ENCODE results near the gene MARVELD3. TPM values are rescaled to one million over a fixed set of nuclear protein-coding genes. Genes with fewer than 3 reads are reported as not detected.
A peak's percentile ranks its signal among the peaks of the same experiment; 100 is the strongest.
"Not testable (repeated sequence)": the region's sequence is repeated elsewhere in the genome, so short reads cannot be mapped to it uniquely, and the experiment has no call there.

Gene MARVELD3
- polyA plus RNA-seq, 2 of the 4 experiments (the other 2 are of a cell fraction): 0.17 to 0.25 TPM

- Histone ChIP-seq H3K9me3 (no peaks in the 10 kb centered on the region), H3K27ac (peak overlapping the region in 1 of 2 experiments; percentile 10; a peak in 1 of 6 replicates), H3K4me3 (no peak overlapping the region), H3K4me2 (no peak overlapping the region), H3K4me1 (no peaks in the 10 kb centered on the region)
- ATAC-seq: no peak
- no peak for FAIRE-seq
- 52% methylated on average over 3 of the region's 3 CpGs for WGBS (ENCODE audit: missing lambda C conversion rate)
- ChIA-PET POLR2A (no interaction called here), CTCF (interaction anchor here (0.8 to 4.3 kb wide), 5 partner anchors 14 to 28 kb away, joined by 3 to 30 read pairs (median 6); no protein-coding TSS in a partner anchor)
- no peak for DNase-seq (ENCODE audit: low read depth in 1 of 2, low spot score in 1 of 2)
- TF ChIP-seq JUN (IDR thresholded peaks at IDR 0.05) (no peak), CHD4 (IDR thresholded peaks at IDR 0.05; ENCODE audit: borderline replicate concordance) (no peak), CHD2 (IDR thresholded peaks at IDR 0.05; ENCODE audit: low read length, partially characterized antibody) (no peak), EHMT2 (IDR thresholded peaks at IDR 0.05; ENCODE audit: low read depth) (no peak), BHLHE40 (IDR thresholded peaks at IDR 0.05; ENCODE audit: low read depth, low read length) (no peak), ZSCAN20 (CRISPR knock-in tag; IDR thresholded peaks at IDR 0.05) (no peak), BCL3 (IDR thresholded peaks at IDR 0.05) (no peak)
Measured at GRCh38 chr16:71593048-71593999, 32.7 kb upstream of the MARVELD3 start.

- no peak for FAIRE-seq
- H3K27ac ChIP-seq: peak overlapping the region in 1 of 2 experiments; percentile 43; a peak in 1 of 6 replicates
- H3K4me1 ChIP-seq: no peaks in the 10 kb centered on the region
- no peak for DNase-seq (ENCODE audit: low read depth in 1 of 2, low spot score in 1 of 2)
- no peak overlapping the region for H3K4me2 ChIP-seq
- no peak for TF ChIP-seq ZC3H11A (IDR thresholded peaks at IDR 0.05)
- TF ChIP-seq CHD2 (IDR thresholded peaks at IDR 0.05; ENCODE audit: low read length, partially characterized antibody): no peak
- no peak for TF ChIP-seq JUNB (IDR thresholded peaks at IDR 0.05)
- TF ChIP-seq FOXS1 (CRISPR knock-in tag; IDR thresholded peaks at IDR 0.05): no peak
- TF ChIP-seq CEBPB (IDR thresholded peaks at IDR 0.05): peak in 1 of 2 experiments; percentile 35; a peak in 1 of 4 replicates
- TF ChIP-seq JUN (IDR thresholded peaks at IDR 0.05): no peak
- no peak overlapping the region for H3K4me3 ChIP-seq
- H3K9me3 ChIP-seq: no peaks in the 10 kb centered on the region
- ChIA-PET POLR2A (no interaction called here), CTCF (interaction anchor here (1.0 to 4.3 kb wide), 3 partner anchors 13 to 181 kb away, joined by 4 to 30 read pairs (median 4); no protein-coding TSS in a partner anchor)
- ATAC-seq: no peak
- WGBS (ENCODE audit: missing lambda C conversion rate): 35% methylated on average over 5 of the region's 5 CpGs
Measured at GRCh38 chr16:71594000-71594646, 31.9 kb upstream of the MARVELD3 start.

- ATAC-seq; H3K4me1 ChIP-seq; POLR2A ChIA-PET; H3K9me3 ChIP-seq; DNase-seq (ENCODE audit: low read depth in 1 of 2, low spot score in 1 of 2); H3K4me2 ChIP-seq; FAIRE-seq; H3K27ac ChIP-seq; H3K4me3 ChIP-seq: not testable (repeated sequence)
- WGBS (ENCODE audit: missing lambda C conversion rate): 57% methylated on average over 6 of the region's 7 CpGs
- 0 out of 4 replicates have a peak, but pooled peaks of 1 of the 2 experiments have one; percentile 8 for TF ChIP-seq CEBPB (IDR thresholded peaks at IDR 0.05)
- CTCF ChIA-PET: interaction anchor here (1.0 to 4.3 kb wide), 3 partner anchors 12 to 183 kb away, joined by 4 to 30 read pairs (median 4); no protein-coding TSS in a partner anchor
Measured at GRCh38 chr16:71595340-71595826, 30.6 kb upstream of the MARVELD3 start.

- peak overlapping the region; percentile 19; the same call in 1 of the 3 replicates for H3K4me2 ChIP-seq
- ATAC-seq; DNase-seq (ENCODE audit: low read depth in 1 of 2, low spot score in 1 of 2); POLR2A ChIA-PET; H3K9me3 ChIP-seq; H3K27ac ChIP-seq; H3K4me3 ChIP-seq; FAIRE-seq; H3K4me1 ChIP-seq: not testable (repeated sequence)
- CTCF ChIA-PET: interaction anchor here (1.8 to 2.6 kb wide), 3 partner anchors 12 to 185 kb away, joined by 4 to 13 read pairs (median 5); no protein-coding TSS in a partner anchor
- WGBS (ENCODE audit: missing lambda C conversion rate): 10% methylated on average over 2 of the region's 2 CpGs
Measured at GRCh38 chr16:71598426-71598825, 27.6 kb upstream of the MARVELD3 start.

- POLR2A ChIA-PET: no interaction called here
- Histone ChIP-seq H3K27ac (no peak overlapping the region), H3K4me2 (no peak overlapping the region), H3K4me3 (no peak overlapping the region), H3K9me3 (no peaks in the 10 kb centered on the region), H3K4me1 (no peaks in the 10 kb centered on the region)
- 51% methylated on average over 8 of the region's 8 CpGs for WGBS (ENCODE audit: missing lambda C conversion rate)
- no peak for FAIRE-seq
- DNase-seq (ENCODE audit: low read depth in 1 of 2, low spot score in 1 of 2): no peak
- ATAC-seq: peak; percentile 39 to 62; a peak in 5 of 6 replicates
- TF ChIP-seq TP53 (CRISPR knock-in tag; IDR thresholded peaks at IDR 0.05): no peak
- no peak for TF ChIP-seq BCL3 (IDR thresholded peaks at IDR 0.05)
- TF ChIP-seq ZFP36 (IDR thresholded peaks at IDR 0.05; ENCODE audit: borderline replicate concordance, partially characterized antibody): no peak
- no peak for TF ChIP-seq POLR2A (IDR thresholded peaks at IDR 0.05; ENCODE audit: low read length)
- no peak for TF ChIP-seq TFCP2L1 (CRISPR knock-in tag; IDR thresholded peaks at IDR 0.05)
- TF ChIP-seq RNF2 (IDR thresholded peaks at IDR 0.05; ENCODE audit: borderline replicate concordance, low read depth): no peak
- CTCF ChIA-PET: no interaction called here
Measured at GRCh38 chr16:71600822-71601221, 25.2 kb upstream of the MARVELD3 start.

Data from A549 (cell line).